ENCODE data around the gene COL9A2.

The COL9A2 gene

DNA sequence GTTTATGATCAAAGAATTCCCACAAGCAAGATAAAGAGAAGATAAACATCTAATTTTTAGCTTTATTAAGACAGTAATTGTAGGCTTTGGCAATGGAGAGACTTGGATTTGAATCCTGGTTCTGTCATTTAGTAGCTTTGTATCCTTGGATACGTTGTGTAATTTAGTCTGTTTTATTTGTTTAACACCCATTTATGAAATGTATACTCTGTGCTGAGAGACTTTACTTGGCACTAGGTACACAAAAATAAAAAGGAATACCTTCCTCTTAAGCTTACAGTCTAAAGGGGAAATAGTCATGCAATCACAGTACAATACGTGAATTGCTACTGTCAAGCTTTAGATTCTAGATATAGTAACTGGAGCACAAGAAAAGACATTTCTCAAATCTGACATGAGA lies 35.2 kb downstream of the COL9A2 start:
- TF ChIP-seq, protein P1, sequence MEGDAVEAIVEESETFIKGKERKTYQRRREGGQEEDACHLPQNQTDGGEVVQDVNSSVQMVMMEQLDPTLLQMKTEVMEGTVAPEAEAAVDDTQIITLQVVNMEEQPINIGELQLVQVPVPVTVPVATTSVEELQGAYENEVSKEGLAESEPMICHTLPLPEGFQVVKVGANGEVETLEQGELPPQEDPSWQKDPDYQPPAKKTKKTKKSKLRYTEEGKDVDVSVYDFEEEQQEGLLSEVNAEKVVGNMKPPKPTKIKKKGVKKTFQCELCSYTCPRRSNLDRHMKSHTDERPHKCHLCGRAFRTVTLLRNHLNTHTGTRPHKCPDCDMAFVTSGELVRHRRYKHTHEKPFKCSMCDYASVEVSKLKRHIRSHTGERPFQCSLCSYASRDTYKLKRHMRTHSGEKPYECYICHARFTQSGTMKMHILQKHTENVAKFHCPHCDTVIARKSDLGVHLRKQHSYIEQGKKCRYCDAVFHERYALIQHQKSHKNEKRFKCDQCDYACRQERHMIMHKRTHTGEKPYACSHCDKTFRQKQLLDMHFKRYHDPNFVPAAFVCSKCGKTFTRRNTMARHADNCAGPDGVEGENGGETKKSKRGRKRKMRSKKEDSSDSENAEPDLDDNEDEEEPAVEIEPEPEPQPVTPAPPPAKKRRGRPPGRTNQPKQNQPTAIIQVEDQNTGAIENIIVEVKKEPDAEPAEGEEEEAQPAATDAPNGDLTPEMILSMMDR (IDR thresholded peaks at IDR 0.05), result no peak
- Histone ChIP-seq H3K4me3 (ENCODE audit: low read depth in 1 of 2, low read length in 1 of 2) (no peak overlapping the region), H3K36me3 (peaks cover 75% of the 10 kb centered on the region), H3K27me3 (no peaks in the 10 kb centered on the region), H3K4me1 (ENCODE audit: control insufficient read depth in 1 of 2, insufficient read depth in 1 of 2, low read depth in 1 of 2, low read length in 1 of 2) (no peaks in the 10 kb centered on the region), H3K9me3 (no peaks in the 10 kb centered on the region), H3K27ac (no peak overlapping the region)

DNA sequence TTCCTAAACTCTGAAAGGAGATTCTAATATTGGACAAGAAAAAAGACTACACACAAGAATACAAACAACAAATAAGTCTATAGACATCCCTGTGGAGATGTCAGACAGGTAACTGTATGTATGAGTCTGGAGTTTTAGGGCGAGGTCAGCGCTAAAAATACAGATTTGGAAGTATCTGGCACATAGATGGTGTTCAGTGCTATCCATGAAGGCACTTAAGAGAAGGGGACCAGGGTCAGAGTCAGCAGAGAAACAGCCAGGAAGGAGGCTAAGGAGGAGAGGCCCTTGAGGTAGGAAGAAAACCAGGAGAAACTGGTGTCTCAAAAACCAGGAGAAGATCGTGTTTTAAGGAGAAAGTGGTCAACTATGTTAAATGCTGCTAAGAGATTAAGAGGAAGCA lies 41.0 kb downstream of the COL9A2 start:
- H3K27me3 ChIP-seq, result no peaks in the 10 kb centered on the region
- peaks cover 72% of the 10 kb centered on the region for H3K36me3 ChIP-seq
- TF ChIP-seq, protein P1 (IDR thresholded peaks at IDR 0.05), result no peak
- H3K27ac ChIP-seq, result no peak overlapping the region
- H3K4me1 ChIP-seq (ENCODE audit: control insufficient read depth in 1 of 2, insufficient read depth in 1 of 2, low read depth in 1 of 2, low read length in 1 of 2), result no peaks in the 10 kb centered on the region
- no peak overlapping the region for H3K4me3 ChIP-seq (ENCODE audit: low read depth in 1 of 2, low read length in 1 of 2)
- no peaks in the 10 kb centered on the region for H3K9me3 ChIP-seq

DNA sequence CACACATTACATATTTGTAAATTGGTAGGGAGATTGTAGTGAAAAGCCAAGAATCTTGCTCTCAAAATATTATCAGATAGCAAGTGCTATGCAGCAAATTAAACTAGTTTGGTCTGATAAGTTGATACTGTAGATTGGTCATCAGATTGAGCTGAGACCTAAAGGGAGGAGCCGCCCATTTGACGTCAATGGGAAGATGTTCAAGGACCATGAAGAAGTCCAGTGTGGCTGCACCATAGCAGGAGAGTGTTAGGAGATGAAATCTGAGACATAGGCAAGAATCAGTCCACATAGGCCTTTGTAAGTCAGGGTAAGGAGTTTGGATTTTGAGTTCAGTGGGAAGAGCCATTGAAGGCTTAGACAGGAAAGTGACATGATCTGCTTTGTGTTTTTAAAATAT lies 42.8 kb downstream of the COL9A2 start:
- Histone ChIP-seq H3K4me1 (ENCODE audit: control insufficient read depth in 1 of 2, insufficient read depth in 1 of 2, low read depth in 1 of 2, low read length in 1 of 2) (no peaks in the 10 kb centered on the region), H3K9me3 (no peaks in the 10 kb centered on the region), H3K4me3 (ENCODE audit: low read depth in 1 of 2, low read length in 1 of 2) (no peak overlapping the region), H3K27ac (no peak overlapping the region), H3K27me3 (no peaks in the 10 kb centered on the region), H3K36me3 (peaks cover 74% of the 10 kb centered on the region)
- TF ChIP-seq, protein P1 (IDR thresholded peaks at IDR 0.05), result no peak

DNA sequence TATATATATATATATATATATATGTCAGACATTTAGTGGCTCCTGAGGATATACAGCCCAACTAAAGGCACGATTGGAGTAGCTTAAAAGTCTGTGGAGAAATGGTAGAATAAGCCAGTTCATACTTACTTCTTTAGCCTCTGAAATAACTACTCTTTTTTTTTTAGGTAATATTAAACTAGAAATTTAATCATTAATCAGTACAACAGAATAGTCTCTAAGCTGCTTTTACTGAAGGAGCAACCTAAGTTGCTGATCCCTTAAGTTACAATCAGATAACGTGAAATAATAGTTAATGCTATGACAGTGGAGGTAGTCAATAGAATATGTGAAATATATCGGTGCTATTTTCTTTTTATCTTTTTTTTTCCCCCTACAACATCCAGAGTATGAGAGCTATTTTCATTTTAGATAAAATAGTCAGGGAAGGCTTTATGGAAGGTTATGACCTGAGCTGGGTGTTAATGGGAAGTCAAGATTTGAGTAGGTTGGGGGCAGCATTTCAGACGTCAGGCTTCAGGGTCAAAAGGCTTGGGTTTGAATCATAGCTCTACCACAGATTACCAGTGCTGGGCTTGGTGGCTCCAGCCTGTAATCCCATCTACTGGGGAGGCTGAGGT lies 43.4 kb downstream of the COL9A2 start:
- Histone ChIP-seq H3K27ac (no peak overlapping the region), H3K9me3 (no peaks in the 10 kb centered on the region), H3K36me3 (peaks cover 74% of the 10 kb centered on the region), H3K4me3 (ENCODE audit: low read depth in 1 of 2, low read length in 1 of 2) (no peak overlapping the region), H3K4me1 (ENCODE audit: control insufficient read depth in 1 of 2, insufficient read depth in 1 of 2, low read depth in 1 of 2, low read length in 1 of 2) (no peaks in the 10 kb centered on the region), H3K27me3 (no peaks in the 10 kb centered on the region)
- TF ChIP-seq, protein P1 (IDR thresholded peaks at IDR 0.05), result no peak

DNA sequence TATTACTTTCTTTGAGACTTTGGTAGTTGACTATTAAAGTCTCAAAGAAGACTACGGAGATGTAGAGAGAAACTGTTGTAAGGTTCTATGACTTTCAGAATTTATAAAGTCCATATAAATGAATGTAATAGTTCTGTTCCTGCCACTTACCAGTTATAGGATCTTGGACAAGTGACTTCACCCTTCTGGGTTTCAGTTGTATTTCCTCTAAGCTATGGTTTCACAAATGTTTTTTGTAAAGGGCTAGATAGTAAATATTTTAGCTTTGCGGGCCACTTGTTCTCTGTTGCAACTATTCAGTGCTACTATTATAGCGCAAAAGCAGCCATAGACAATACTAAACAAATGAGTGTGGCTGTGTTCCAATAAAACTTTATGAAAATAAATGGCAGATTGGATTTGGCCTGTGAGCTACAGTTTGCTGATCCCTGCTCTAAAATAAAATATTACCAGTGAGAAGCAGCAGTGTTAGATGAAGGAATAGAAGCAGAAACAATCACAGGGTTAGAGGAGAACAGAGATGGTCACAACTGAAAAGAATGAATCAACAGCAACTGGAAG lies 44.4 kb downstream of the COL9A2 start:
- TF ChIP-seq, protein P1 (IDR thresholded peaks at IDR 0.05), result no peak
- Histone ChIP-seq H3K4me3 (ENCODE audit: low read depth in 1 of 2, low read length in 1 of 2) (no peak overlapping the region), H3K27me3 (no peaks in the 10 kb centered on the region), H3K27ac (no peak overlapping the region), H3K9me3 (no peaks in the 10 kb centered on the region), H3K4me1 (ENCODE audit: control insufficient read depth in 1 of 2, insufficient read depth in 1 of 2, low read depth in 1 of 2, low read length in 1 of 2) (no peaks in the 10 kb centered on the region), H3K36me3 (peaks cover 82% of the 10 kb centered on the region)
